HG03565 (cell line): ENCODE data around the gene SND1.

Experiments
- ATAC-seq: cut with Tn5 transposase; IDR thresholded peaks from one replicate; pipeline ENCODE4 v1.9.1; 2021; ENCODE audit warnings: mild to moderate bottlenecking, moderate library complexity; ENCODE audit not compliant: unreplicated experiment

SND1 gene

GRCh38 chr7:127718340-127718679, 66.3 kb downstream of the SND1 start:
- no peak for ATAC-seq

GRCh38 chr7:127726476-127726875, 74.5 kb downstream of the SND1 start:
- ATAC-seq, result no peak

GRCh38 chr7:127730658-127731276, 78.8 kb downstream of the SND1 start:
- no peak for ATAC-seq

GRCh38 chr7:127731431-127732080, 79.6 kb downstream of the SND1 start:
- ATAC-seq, result no peak

GRCh38 chr7:127732306-127732705, 80.3 kb downstream of the SND1 start:
- no peak for ATAC-seq

GRCh38 chr7:127733986-127734385, 82.0 kb downstream of the SND1 start:
- ATAC-seq, result no peak

GRCh38 chr7:127736511-127736910, 84.5 kb downstream of the SND1 start:
- no peak for ATAC-seq

- ATAC-seq, result no peak
Observed at GRCh38 chr7:127738859-127739258, 86.9 kb downstream of the SND1 start.

- no peak for ATAC-seq
Observed at GRCh38 chr7:127741764-127742375, 89.9 kb downstream of the SND1 start.

GRCh38 chr7:127745445-127745844, 93.5 kb downstream of the SND1 start:
- ATAC-seq, result no peak

- ATAC-seq, result no peak
Observed at GRCh38 chr7:127751062-127751461, 99.1 kb downstream of the SND1 start.

GRCh38 chr7:127751490-127752448, 99.8 kb downstream of the SND1 start:
- ATAC-seq, result no peak

- no peak for ATAC-seq
Observed at GRCh38 chr7:127752829-127753228, 100.8 kb downstream of the SND1 start.

GRCh38 chr7:127754457-127754856, 102.5 kb downstream of the SND1 start:
- ATAC-seq, result no peak

GRCh38 chr7:127755521-127755920, 103.5 kb downstream of the SND1 start:
- no peak for ATAC-seq

- no peak for ATAC-seq
Observed at GRCh38 chr7:127755965-127756364, 104.0 kb downstream of the SND1 start.

GRCh38 chr7:127758105-127758504, 106.1 kb downstream of the SND1 start:
- no peak for ATAC-seq

- no peak for ATAC-seq
Observed at GRCh38 chr7:127758845-127759244, 106.9 kb downstream of the SND1 start.

GRCh38 chr7:127759945-127760421, 108.0 kb downstream of the SND1 start:
- ATAC-seq, result no peak

GRCh38 chr7:127760436-127761031, 108.5 kb downstream of the SND1 start:
- no peak for ATAC-seq

GRCh38 chr7:127761196-127761595, 109.2 kb downstream of the SND1 start:
- ATAC-seq, result no peak
